GM13977 (cell line): Measurements from ENCODE around the gene DNAJC22.

Source experiments
- DNase-seq: peaks from one replicate; pipeline ENCODE4 v3.0.0; 2012; ENCODE audit warnings: low spot score
- in situ Hi-C: fragments of 300-500 bp; cut with MboI; formaldehyde crosslinking; loops from one replicate; pipeline ENCODE4 v1.12.0; 2022; ENCODE audit warnings: low sequenced_read_pairs, low pct_unique_long_range_greater_than_20kb, mixed read lengths, inconsistent platforms; ENCODE audit not compliant: unreplicated experiment
- TF ChIP-seq, protein P1 (sequence below): IDR thresholded peaks from 2 replicates; pipeline ENCODE4 v1.5.1; 2012; ENCODE audit warnings: mild to moderate bottlenecking, control low read depth; ENCODE audit not compliant: insufficient read depth; ENCODE audit errors: extremely low read depth, missing control alignments

The DNAJC22 gene

DNA sequence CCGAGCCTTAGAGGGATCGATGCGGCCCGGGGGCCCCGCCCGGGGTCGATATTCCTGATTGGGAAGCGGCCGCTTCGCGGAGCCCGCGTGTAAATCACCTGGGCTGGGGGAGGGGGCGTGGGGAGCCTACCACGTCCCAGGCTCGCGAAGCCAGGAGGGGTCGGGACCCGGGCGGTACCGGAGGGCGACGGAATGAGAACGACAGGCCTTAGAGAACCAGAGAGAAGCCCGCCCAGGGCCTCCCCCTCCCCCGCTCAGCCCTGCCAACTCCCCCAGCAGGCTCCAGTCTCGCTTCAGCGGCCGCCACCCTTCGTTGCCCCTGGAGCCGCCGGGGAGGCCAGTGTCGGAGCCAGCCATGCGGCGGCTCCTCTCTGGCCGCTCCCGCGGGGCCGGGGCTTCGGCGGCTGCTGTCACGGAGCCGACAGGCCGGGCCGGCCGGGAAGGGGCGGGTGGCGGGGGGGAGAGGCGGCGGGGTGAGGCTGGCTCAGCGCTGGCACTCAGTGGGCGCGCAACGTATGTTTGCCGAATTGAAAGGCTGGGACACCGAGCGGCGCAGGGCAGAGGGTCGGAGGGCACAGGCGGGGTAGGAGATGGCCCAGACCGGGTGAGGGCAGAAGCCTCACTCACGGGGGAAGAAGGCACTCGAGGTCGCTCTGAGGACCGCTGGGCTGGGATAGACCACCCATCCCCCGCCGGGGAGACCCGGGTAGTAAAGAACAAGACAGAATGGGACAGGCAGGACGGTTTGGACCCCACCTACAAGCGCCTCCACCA is 1.4 kb upstream of the DNAJC22 start:
- TF ChIP-seq, protein P1, sequence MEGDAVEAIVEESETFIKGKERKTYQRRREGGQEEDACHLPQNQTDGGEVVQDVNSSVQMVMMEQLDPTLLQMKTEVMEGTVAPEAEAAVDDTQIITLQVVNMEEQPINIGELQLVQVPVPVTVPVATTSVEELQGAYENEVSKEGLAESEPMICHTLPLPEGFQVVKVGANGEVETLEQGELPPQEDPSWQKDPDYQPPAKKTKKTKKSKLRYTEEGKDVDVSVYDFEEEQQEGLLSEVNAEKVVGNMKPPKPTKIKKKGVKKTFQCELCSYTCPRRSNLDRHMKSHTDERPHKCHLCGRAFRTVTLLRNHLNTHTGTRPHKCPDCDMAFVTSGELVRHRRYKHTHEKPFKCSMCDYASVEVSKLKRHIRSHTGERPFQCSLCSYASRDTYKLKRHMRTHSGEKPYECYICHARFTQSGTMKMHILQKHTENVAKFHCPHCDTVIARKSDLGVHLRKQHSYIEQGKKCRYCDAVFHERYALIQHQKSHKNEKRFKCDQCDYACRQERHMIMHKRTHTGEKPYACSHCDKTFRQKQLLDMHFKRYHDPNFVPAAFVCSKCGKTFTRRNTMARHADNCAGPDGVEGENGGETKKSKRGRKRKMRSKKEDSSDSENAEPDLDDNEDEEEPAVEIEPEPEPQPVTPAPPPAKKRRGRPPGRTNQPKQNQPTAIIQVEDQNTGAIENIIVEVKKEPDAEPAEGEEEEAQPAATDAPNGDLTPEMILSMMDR: no peak
- in situ Hi-C loops: no loop called here
- DNase-seq: peak; percentile 81

DNA sequence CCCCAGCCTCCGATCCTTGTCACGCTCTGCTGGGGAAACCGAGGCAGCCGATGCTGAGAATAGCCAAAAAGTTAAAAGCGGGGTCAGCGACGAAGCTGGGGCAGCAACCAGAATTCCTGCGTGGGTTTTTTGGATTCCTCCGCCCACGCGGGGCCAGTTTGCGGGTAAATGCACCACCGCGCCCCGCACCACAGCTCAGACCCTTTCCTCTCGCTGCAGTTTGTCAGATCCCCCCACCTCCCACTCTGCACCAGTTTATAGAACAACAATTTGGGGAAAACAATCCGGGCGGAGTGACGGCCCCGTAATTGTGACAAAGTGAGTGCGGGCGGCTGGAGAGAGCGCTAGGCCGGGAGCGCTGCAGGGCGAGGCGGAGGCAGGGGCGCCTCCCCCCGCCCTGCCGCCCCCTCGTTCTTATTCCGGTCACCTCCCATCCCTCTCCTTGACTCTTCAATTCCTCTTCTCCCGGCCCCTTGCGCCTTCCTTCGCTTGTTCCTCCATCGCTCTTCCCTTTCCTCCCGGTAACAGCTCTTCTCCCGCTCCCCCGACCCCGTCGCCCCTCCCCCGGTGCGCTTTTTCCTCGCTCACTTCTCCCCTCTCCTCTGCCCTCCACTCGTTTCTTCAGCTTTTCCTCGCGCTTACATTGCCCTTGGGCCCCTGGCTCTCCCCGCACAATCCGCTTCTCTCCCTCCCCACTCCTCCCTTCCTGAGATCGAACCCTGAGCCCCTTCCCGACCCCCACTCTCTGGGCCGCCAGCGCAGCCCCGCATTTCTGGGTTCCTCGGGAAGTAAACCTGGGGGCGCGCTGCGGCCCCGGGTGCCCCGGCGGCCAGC is 646 bp upstream of the DNAJC22 start:
- DNase-seq: no peak
- in situ Hi-C loops: no loop called here
- TF ChIP-seq, protein P1: no peak

DNA sequence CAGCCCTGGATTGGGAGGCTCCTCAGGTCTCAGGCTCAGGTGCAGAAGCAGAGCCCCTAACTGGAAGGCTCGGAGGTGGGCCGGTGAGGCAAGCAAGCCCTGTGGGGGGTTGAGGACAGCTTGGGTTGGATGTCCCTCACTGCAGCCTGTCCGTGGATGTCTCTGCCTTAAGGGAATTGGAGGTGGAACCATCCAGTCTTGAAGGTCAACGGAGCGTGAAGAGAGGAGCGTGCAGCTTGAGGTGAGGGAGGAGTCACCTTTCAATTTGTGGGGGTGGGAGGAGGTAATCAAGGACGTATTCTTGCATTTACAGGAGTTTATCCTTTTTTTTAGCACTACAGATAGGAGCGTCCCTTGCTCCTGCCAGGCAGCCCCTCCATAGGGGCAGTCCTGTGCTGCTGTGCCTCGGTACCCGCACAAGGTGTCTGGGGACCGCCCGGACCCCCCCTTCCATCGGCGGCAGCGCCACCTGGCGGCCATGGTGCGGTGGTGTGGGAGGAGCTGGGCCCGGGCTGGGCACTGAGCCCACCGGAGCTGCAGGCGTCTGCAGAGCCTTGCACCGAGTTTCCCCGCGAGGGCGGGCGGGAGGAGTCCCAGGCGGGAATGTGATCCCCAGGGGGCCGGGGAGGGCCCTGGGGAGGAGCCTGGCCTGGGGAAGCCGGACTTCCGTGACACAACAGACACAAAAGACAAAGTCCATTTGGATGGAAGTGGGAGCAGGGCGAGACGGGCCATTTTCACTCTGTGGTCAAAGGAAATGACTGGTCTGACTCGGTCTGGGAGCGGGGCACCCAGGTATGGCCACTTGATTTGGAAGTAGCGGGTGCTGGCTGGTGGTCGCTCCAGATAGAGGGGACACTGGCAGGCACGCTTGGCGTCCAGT is 864 bp downstream of the DNAJC22 start:
- TF ChIP-seq, protein P1: peak; percentile 97
- in situ Hi-C loops: no loop called here

DNA sequence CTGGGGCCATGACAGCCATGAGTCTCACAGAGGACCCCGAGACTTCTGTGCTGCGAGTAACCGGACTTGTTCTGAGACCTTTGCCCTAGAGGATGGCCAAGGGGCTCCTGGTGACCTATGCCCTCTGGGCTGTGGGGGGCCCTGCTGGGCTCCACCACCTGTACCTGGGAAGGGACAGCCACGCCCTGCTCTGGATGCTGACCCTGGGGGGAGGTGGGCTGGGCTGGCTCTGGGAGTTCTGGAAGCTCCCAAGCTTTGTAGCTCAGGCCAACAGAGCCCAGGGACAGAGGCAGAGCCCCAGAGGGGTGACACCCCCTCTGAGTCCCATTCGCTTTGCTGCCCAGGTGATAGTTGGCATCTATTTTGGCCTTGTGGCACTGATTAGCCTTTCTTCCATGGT is 2.1 kb downstream of the DNAJC22 start:
- TF ChIP-seq, protein P1: no peak
- in situ Hi-C loops: no loop called here
- no peak for DNase-seq

More for the DNA sequence above, 864 bp downstream of the DNAJC22 start:
- peak; percentile 93 for DNase-seq

DNA sequence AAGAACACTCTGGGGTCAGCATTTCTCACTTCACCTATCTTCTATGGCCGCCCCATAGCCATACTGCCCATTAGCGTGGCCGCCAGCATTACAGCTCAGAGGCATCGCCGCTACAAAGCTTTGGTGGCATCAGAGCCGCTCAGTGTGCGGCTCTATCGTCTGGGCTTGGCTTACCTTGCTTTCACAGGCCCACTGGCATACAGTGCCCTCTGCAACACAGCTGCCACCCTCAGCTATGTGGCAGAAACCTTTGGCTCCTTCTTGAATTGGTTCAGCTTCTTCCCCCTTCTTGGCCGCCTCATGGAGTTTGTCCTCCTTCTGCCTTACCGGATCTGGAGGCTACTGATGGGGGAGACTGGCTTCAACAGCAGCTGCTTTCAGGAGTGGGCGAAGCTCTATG is 2.6 kb downstream of the DNAJC22 start:
- in situ Hi-C loops: no loop called here
- TF ChIP-seq, protein P1: no peak
- DNase-seq: no peak

DNA sequence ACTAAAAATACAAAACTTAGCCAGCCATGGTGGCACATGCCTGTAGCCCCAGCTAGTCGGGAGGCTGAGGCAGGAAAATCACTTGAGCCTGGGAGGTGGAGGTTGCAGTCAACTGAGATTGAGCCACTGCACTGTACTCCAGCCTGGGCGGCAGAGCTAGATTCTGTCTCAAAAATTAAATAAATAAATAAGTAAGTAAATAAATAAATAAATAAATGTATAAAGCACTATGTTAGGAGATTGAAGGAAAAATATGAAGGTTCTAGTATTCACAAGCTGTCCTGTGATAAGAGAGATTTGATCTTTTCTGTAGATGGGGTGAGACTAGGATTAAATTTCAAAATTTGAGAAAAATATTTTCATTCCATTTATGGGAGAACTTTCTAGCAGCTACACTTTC is 5.7 kb downstream of the DNAJC22 start:
- TF ChIP-seq, protein P1: no peak
- DNase-seq: no peak

More for the DNA sequence above, 5.7 kb downstream of the DNAJC22 start:
- in situ Hi-C loops: no loop called here
